ENCODE measurements around the gene RABAC1. TPM values are rescaled to one million over a fixed set of nuclear protein-coding genes. Genes with fewer than 3 reads are reported as not detected.

The RABAC1 gene
- total and polyA plus RNA-seq, 2 of the 13 experiments (the other 11 are each of a cell fraction or from before 2014, with no cell fraction given): 37.4 to 74.0 TPM

- H3K27ac ChIP-seq (ENCODE audit: extremely low read length, insufficient read depth, low read length): no peak overlapping the region
- ATAC-seq (peak; percentile 51), DNase-seq (ENCODE audit: low spot score) (no peak), FAIRE-seq (no peak)
- no peak overlapping the region for H3K4me2 ChIP-seq (ENCODE audit: low read depth, low read length)
- H4K20me1 ChIP-seq (ENCODE audit: insufficient read depth, low read length): no peaks in the 10 kb centered on the region
- H2AFZ ChIP-seq (ENCODE audit: low read length): no peak overlapping the region
- intact Hi-C loops (cut with micrococcal nuclease; ENCODE audit: unreplicated experiment): no loop called here
- H3K9me3 ChIP-seq (ENCODE audit: low read length): no peaks in the 10 kb centered on the region
- CTCF ChIA-PET (ENCODE audit: low intra/inter-chr PET ratio, low total read pairs): no interaction called here
- TF ChIP-seq MIER3 (CRISPR knock-in tag; IDR thresholded peaks at IDR 0.05; ENCODE audit: borderline replicate concordance) (no peak), ZFAT (CRISPR knock-in tag; conservative IDR thresholded peaks at IDR 0.05) (no peak), TMF1 (CRISPR knock-in tag; IDR thresholded peaks at IDR 0.05; ENCODE audit: low read depth) (no peak), ZBTB42 (CRISPR knock-in tag; IDR thresholded peaks at IDR 0.05) (no peak), E2F2 (CRISPR knock-in tag; IDR thresholded peaks at IDR 0.05; ENCODE audit: borderline replicate concordance) (no peak), ZNF770 (CRISPR knock-in tag; IDR thresholded peaks at IDR 0.05) (0 out of 2 replicates have a peak, but pooled peaks have one; percentile 18), AKAP8 (CRISPR knock-in tag; IDR thresholded peaks at IDR 0.05) (no peak)
- WGBS (ENCODE audit: low lambda C conversion rate): 10% methylated on average over 40 of the region's 51 CpGs
- POLR2A ChIA-PET: no interaction called here
- no peaks in the 10 kb centered on the region; a peak in 1 of 5 replicates for H3K36me3 ChIP-seq (replicated peaks in 1 of 2; ENCODE audit: control insufficient read depth in 1 of 2, insufficient read depth in 2 of 2, low read length in 2 of 2)
- BruUV-seq (replicated peaks): no TSS peak
- peaks cover 10 to 36% of the 10 kb centered on the region in 2 experiments for H3K27me3 ChIP-seq (ENCODE audit: control insufficient read depth in 1 of 2, insufficient read depth in 2 of 2, low read length in 2 of 2)
- H3K4me1 ChIP-seq (ENCODE audit: insufficient read depth, low read length): no peaks in the 10 kb centered on the region
- no peak overlapping the region for H3K4me3 ChIP-seq (replicated peaks in 1 of 3; ENCODE audit: insufficient read depth in 1 of 3, low read depth in 2 of 3, low read length in 3 of 3)
- in situ Hi-C loops (cut with HindIII; ENCODE audit: extremely low pct_ligation_motif_present, low pct_unique_long_range_greater_than_20kb): no loop called here
- no peak overlapping the region for H3K9ac ChIP-seq (ENCODE audit: insufficient read depth, low read depth, low read length)
- H3K79me2 ChIP-seq (ENCODE audit: insufficient read depth, low read length): no peaks in the 10 kb centered on the region
Observed at GRCh38 chr19:41912899-41913537, 46.1 kb downstream of the RABAC1 start.

All from HepG2 (cell line).